Mesendoderm (in vitro differentiated cells): ENCODE results near the gene RBBP5.

Experiments
- DNase-seq: peaks from one replicate; pipeline ENCODE4 v3.0.0; 2013
- H2AK5ac ChIP-seq: 2 replicates; pipeline ENCODE4 v1.6.1; 2013; ENCODE audit warnings: low read length, inconsistent platforms
- H2BK120ac ChIP-seq: 2 replicates; pipeline ENCODE4 v1.6.1; 2013; ENCODE audit warnings: low read depth, mild to moderate bottlenecking, low read length, moderate library complexity, mixed read lengths
- H2BK15ac ChIP-seq: replicated peaks from 2 replicates; pipeline ENCODE4 v1.6.1; 2013; ENCODE audit warnings: low read depth, mild to moderate bottlenecking, moderate library complexity
- H2BK5ac ChIP-seq: 2 replicates; pipeline ENCODE4 v1.6.1; 2013; ENCODE audit warnings: low read length, inconsistent platforms
- H3K18ac ChIP-seq: 2 replicates; pipeline ENCODE4 v1.6.1; 2013; ENCODE audit warnings: mild to moderate bottlenecking, low read length, mixed read lengths
- H3K23ac ChIP-seq: one replicate; pipeline ENCODE4 v1.6.1; 2013; ENCODE audit warnings: low read length
- H3K27ac ChIP-seq: 2 replicates; pipeline ENCODE4 v1.5.1; 2013; ENCODE audit warnings: low read depth, mild to moderate bottlenecking, inconsistent platforms, low read length, moderate library complexity
- H3K27me3 ChIP-seq: 2 replicates; pipeline ENCODE4 v1.6.1; 2013; ENCODE audit warnings: low read length, control low read depth, mild to moderate bottlenecking, inconsistent platforms; ENCODE audit not compliant: insufficient read depth, poor library complexity
- H3K36me3 ChIP-seq: 2 replicates; pipeline ENCODE4 v1.6.1; 2013; ENCODE audit warnings: low read length, inconsistent platforms; ENCODE audit not compliant: control insufficient read depth, insufficient read depth
- H3K4ac ChIP-seq: one replicate; pipeline ENCODE4 v1.6.1; 2013; ENCODE audit warnings: low read depth, mild to moderate bottlenecking, low read length, moderate library complexity
- H3K4me1 ChIP-seq: 2 replicates; pipeline ENCODE4 v1.6.1; 2013; ENCODE audit warnings: low read depth, low read length, inconsistent platforms; ENCODE audit not compliant: control insufficient read depth
- H3K4me2 ChIP-seq: 2 replicates; pipeline ENCODE4 v1.6.1; 2013; ENCODE audit warnings: low read length
- H3K4me3 ChIP-seq: 2 replicates; pipeline ENCODE4 v1.5.1; 2013; ENCODE audit warnings: mild to moderate bottlenecking, low read length
- H3K56ac ChIP-seq: one replicate; pipeline ENCODE4 v1.6.1; 2013; ENCODE audit warnings: low read length
- H3K79me1 ChIP-seq: 2 replicates; pipeline ENCODE4 v1.6.1; 2013; ENCODE audit warnings: low read length, inconsistent platforms
- H3K79me2 ChIP-seq: 2 replicates; pipeline ENCODE4 v1.6.1; 2013; ENCODE audit warnings: mild to moderate bottlenecking, low read length; ENCODE audit not compliant: control insufficient read depth, insufficient read depth
- H3K9ac ChIP-seq: 2 replicates; pipeline ENCODE4 v1.6.1; 2013; ENCODE audit warnings: low read length, inconsistent platforms
- H4K5ac ChIP-seq: one replicate; pipeline ENCODE4 v1.6.1; 2013; ENCODE audit warnings: low read length
- H4K8ac ChIP-seq: one replicate; pipeline ENCODE4 v1.6.1; 2013; ENCODE audit warnings: low read depth, mild to moderate bottlenecking, control low read depth, low read length, moderate library complexity
- WGBS: extraction: QIAGEN DNeasy Blood & Tissue Kit; methylation state at CpG from one replicate; pipeline ENCODE4 v1.1.7; 2013; ENCODE audit warnings: low lambda C conversion rate, missing lambda C conversion rate; ENCODE audit not compliant: insufficient coverage; ENCODE audit errors: extremely low coverage; 5-methylcytosine and 5-hydroxymethylcytosine counted together

RBBP5 gene

DNA sequence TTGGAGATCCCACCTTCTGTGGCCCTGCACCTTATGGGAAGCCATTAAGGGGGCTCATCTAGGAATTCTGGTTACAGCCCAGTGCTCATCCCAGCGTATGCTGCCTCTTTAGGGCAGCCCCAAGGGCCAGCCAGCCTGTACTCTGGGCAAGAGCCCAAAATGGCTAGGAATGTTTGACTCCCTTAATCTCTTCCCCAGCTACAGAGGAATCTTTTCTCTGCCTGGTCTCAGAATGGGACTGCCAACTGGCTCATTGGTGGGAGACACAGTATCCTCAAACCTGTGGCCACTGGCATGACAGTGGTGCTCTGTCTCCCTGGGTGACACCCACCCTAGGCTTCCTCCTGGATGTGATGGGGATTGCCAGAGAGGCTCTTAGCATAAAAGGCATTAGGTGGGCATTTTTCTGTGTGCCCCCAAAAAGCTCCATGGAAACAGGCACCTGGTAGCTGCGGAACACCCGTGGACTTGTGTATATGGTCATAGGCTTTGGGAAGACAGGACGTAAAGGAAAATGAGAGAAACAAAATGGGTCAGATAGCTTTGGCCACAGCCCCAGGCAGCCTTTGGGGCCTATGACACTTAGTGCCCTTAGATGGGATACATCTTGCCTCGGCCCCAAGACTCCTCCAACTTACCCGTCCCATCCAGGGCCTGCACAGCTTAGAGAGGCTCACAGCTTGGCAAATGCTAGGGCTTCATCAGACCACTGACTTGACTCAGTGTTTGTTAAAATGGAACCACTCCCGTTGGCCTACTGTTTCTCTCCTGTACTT lies 44.4 kb downstream of the RBBP5 start:
- Histone ChIP-seq H3K9ac (no peak overlapping the region), H2BK15ac (no peak overlapping the region), H2BK120ac (no peak overlapping the region), H4K5ac (no peak overlapping the region), H2AK5ac (no peak overlapping the region), H3K4me1 (no peaks in the 10 kb centered on the region), H3K4ac (no peak overlapping the region), H3K27me3 (no peaks in the 10 kb centered on the region), H3K56ac (no peak overlapping the region), H3K36me3 (no peaks in the 10 kb centered on the region), H3K79me1 (no peaks in the 10 kb centered on the region), H3K4me3 (no peak overlapping the region), H3K4me2 (no peak overlapping the region), H2BK5ac (no peak overlapping the region), H3K27ac (no peak overlapping the region), H3K79me2 (no peaks in the 10 kb centered on the region), H3K23ac (no peak overlapping the region), H3K18ac (no peak overlapping the region), H4K8ac (no peak overlapping the region)
- no CpG with 5 or more reads among the region's 7 CpGs for WGBS
- DNase-seq = no peak

DNA sequence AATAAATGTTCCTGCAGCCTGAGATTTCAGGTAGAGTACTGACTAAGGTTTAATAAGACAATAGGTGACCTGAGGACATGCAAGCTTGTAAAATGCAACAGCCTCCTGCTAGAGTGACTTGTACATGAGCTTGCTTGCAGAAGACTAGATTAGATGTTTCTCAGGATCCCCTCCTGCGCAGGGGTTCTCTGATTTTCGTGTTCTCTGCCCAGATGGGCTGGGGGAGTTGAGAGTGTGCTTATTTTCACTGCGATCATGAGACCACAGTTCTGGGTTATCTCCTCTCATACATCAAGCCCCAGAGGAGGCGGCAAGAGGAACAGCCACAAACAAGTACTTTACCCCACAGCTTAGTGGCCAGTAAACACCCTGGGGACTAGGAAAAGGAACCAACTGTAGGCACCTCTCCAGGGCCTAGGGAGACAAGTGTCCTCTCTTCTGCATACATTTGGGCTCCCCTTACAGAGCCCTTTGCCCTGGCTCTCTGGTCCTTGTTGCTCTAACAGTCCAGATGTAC lies 45.5 kb downstream of the RBBP5 start:
- H3K4me1 ChIP-seq = no peaks in the 10 kb centered on the region
- H4K5ac ChIP-seq = no peak overlapping the region
- no peak overlapping the region for H2BK15ac ChIP-seq
- no peaks in the 10 kb centered on the region for H3K27me3 ChIP-seq
- no peak for DNase-seq
- H3K27ac ChIP-seq = no peak overlapping the region
- H2BK120ac ChIP-seq = no peak overlapping the region
- H3K56ac ChIP-seq = no peak overlapping the region
- no peaks in the 10 kb centered on the region for H3K79me1 ChIP-seq
- no peaks in the 10 kb centered on the region for H3K36me3 ChIP-seq
- H3K4me2 ChIP-seq = no peak overlapping the region
- H2AK5ac ChIP-seq = no peak overlapping the region
- H2BK5ac ChIP-seq = no peak overlapping the region
- H3K18ac ChIP-seq = no peak overlapping the region
- H3K4me3 ChIP-seq = no peak overlapping the region
- H4K8ac ChIP-seq = no peak overlapping the region
- H3K79me2 ChIP-seq = no peaks in the 10 kb centered on the region
- H3K4ac ChIP-seq = no peak overlapping the region
- WGBS = no CpG with 5 or more reads among the region's 4 CpGs
- H3K23ac ChIP-seq = no peak overlapping the region
- no peak overlapping the region for H3K9ac ChIP-seq

DNA sequence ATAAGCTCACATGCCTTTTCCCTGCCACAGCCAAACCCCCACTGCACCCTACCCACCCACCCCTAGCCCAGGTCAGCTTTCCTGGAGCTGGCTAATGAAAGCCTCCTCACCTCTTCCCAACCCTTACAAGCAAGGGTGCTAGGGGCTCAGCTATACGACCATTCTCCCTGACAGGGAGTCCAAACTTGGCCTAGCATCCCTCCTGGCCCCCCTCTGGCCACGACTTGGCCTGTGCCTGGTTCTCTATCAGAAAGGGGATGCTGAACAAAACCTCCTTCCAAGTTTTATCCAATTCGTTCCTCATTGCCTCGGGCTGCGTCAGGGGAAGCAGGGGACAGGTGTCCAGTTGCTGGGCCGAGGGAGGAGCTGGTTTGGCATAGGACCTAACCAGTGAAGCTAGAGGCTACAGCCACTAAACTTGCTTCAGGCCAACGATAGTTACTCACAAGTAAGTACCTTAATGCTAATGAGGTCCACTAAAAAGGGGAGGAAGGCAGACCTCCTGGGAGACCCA lies 46.1 kb downstream of the RBBP5 start:
- Histone ChIP-seq H4K8ac (no peak overlapping the region), H3K56ac (no peak overlapping the region), H4K5ac (no peak overlapping the region), H3K36me3 (no peaks in the 10 kb centered on the region), H3K79me2 (no peaks in the 10 kb centered on the region), H3K4ac (no peak overlapping the region), H3K79me1 (no peaks in the 10 kb centered on the region), H2BK15ac (no peak overlapping the region), H2BK120ac (no peak overlapping the region), H3K9ac (no peak overlapping the region), H3K27ac (no peak overlapping the region), H2BK5ac (no peak overlapping the region), H3K27me3 (no peaks in the 10 kb centered on the region), H3K4me2 (no peak overlapping the region), H2AK5ac (no peak overlapping the region), H3K23ac (no peak overlapping the region), H3K18ac (no peak overlapping the region), H3K4me3 (no peak overlapping the region), H3K4me1 (no peaks in the 10 kb centered on the region)
- DNase-seq = no peak
- no CpG with 5 or more reads among the region's 7 CpGs for WGBS

DNA sequence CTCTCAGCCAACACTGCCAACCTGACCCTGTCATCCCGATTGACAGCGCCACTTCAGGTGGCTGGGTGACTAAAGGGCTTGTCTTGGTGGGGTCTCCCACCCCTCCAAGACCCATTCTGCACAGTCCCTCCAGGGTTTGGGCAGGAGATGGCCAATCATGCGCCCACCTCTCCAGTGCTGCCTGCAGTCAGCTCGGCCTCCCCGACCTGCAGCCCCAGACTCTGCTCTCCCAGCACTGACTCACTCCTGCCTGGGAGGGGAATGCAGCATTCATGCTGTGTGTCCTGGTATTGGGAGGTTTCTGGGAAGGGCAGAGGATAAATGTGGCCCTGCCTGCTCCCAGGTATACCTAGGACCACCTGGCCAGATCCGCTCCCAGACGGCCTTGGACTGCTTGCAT lies 47.3 kb downstream of the RBBP5 start:
- H3K18ac ChIP-seq = no peak overlapping the region
- H3K4me2 ChIP-seq = no peak overlapping the region
- H3K4me1 ChIP-seq = no peaks in the 10 kb centered on the region
- H4K8ac ChIP-seq = no peak overlapping the region
- peak; percentile 7 for DNase-seq
- no peak overlapping the region for H4K5ac ChIP-seq
- no peak overlapping the region for H2BK120ac ChIP-seq
- no peak overlapping the region for H2BK5ac ChIP-seq
- H3K79me1 ChIP-seq = no peaks in the 10 kb centered on the region
- H3K9ac ChIP-seq = no peak overlapping the region
- H3K79me2 ChIP-seq = no peaks in the 10 kb centered on the region
- no peak overlapping the region for H3K4me3 ChIP-seq
- H3K36me3 ChIP-seq = no peaks in the 10 kb centered on the region
- H2AK5ac ChIP-seq = no peak overlapping the region
- H3K23ac ChIP-seq = no peak overlapping the region
- no peak overlapping the region for H3K27ac ChIP-seq
- no peaks in the 10 kb centered on the region for H3K27me3 ChIP-seq
- H2BK15ac ChIP-seq = no peak overlapping the region
- H3K56ac ChIP-seq = no peak overlapping the region
- WGBS = no CpG with 5 or more reads among the region's 7 CpGs
- H3K4ac ChIP-seq = no peak overlapping the region

DNA sequence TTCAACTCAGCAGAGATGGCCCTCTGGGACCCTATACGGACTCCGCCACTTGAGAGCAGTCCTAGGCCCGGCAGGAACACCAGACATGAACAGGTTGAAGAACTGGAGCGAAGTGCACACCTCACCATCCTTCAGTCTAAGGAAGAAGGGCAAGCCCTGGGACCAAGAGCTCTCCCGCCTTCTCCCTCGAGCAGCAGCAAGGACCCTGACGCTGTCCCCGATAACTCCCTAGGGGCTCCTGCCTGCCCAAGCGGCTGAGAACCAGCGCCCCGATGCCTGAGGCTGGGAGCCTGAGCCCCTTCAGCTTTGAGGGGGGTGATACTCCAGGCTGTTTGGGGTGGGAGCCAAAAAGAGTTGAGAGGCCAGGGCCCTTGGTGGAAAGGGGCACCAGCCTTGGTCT lies 47.7 kb downstream of the RBBP5 start:
- H2BK15ac ChIP-seq = no peak overlapping the region
- no peak overlapping the region for H4K8ac ChIP-seq
- no peak overlapping the region for H2AK5ac ChIP-seq
- DNase-seq = no peak
- no peaks in the 10 kb centered on the region for H3K79me2 ChIP-seq
- no peak overlapping the region for H3K18ac ChIP-seq
- no CpG with 5 or more reads among the region's 11 CpGs for WGBS
- no peak overlapping the region for H3K4me3 ChIP-seq
- H3K9ac ChIP-seq = no peak overlapping the region
- no peaks in the 10 kb centered on the region for H3K36me3 ChIP-seq
- H3K79me1 ChIP-seq = no peaks in the 10 kb centered on the region
- H3K27me3 ChIP-seq = no peaks in the 10 kb centered on the region
- H3K23ac ChIP-seq = no peak overlapping the region
- no peak overlapping the region for H2BK5ac ChIP-seq
- H3K27ac ChIP-seq = no peak overlapping the region
- no peak overlapping the region for H4K5ac ChIP-seq
- no peak overlapping the region for H2BK120ac ChIP-seq
- no peaks in the 10 kb centered on the region for H3K4me1 ChIP-seq
- no peak overlapping the region for H3K56ac ChIP-seq
- H3K4me2 ChIP-seq = no peak overlapping the region
- H3K4ac ChIP-seq = no peak overlapping the region
